BLaER1 treated with 17β-estradiol and CSF1 and Interleukin-3, amounts not matched to agents 10 nM and 100 nM (cell line): ENCODE measurements around the gene REM1.

Experiments
- H3K27ac ChIP-seq, 11 experiments: shearing (Covaris generic); formaldehyde crosslinking; 2 replicates each; pipeline ENCODE4 v1.8.1; 2022
- H3K27me3 ChIP-seq, 11 experiments: shearing (Covaris generic); formaldehyde crosslinking; 2 replicates each; pipeline ENCODE4 v1.8.1; 2022
- H3K36me3 ChIP-seq, 11 experiments: shearing (Covaris generic); formaldehyde crosslinking; 2 replicates each; pipeline ENCODE4 v1.8.1; 2022
- H3K4me1 ChIP-seq, 10 experiments: shearing (Covaris generic); formaldehyde crosslinking; 2 replicates each; pipeline ENCODE4 v1.8.1; 2022
- H3K4me2 ChIP-seq, 11 experiments: shearing (Covaris generic); formaldehyde crosslinking; 2 replicates each; pipeline ENCODE4 v1.8.1; 2022
- H3K4me3 ChIP-seq, 10 experiments: shearing (Covaris generic); formaldehyde crosslinking; 2 replicates each; pipeline ENCODE4 v1.8.1; 2022
- H3K9ac ChIP-seq, 11 experiments: shearing (Covaris generic); formaldehyde crosslinking; 2 replicates each; pipeline ENCODE4 v1.8.1; 2022
- H3K9me3 ChIP-seq, 11 experiments: shearing (Covaris generic); formaldehyde crosslinking; replicated peaks in 1 of 11; 2 replicates each; pipeline ENCODE4 v1.8.1; 2022
- H4K20me1 ChIP-seq, 11 experiments: shearing (Covaris generic); formaldehyde crosslinking; 2 replicates each; pipeline ENCODE4 v1.8.1; 2022
- Cebpa-rat ChIP-seq, 11 experiments: shearing (Covaris generic); IDR thresholded peaks; 2 replicates each; pipeline ENCODE4 v1.8.1; 2022

REM1 gene

GRCh38 chr20:31475472-31476293 is 595 bp downstream of the REM1 start:
- Histone ChIP-seq H3K9me3 (peaks cover 0 to 33% (median 19%) of the 10 kb centered on the region in 11 experiments; a peak in 17 of 22 replicates), H3K4me2 (peak overlapping the region in 1 of 11 experiments; percentile 11; a peak in 2 of 22 replicates), H3K4me1 (peaks cover 0 to 9% (median 0%) of the 10 kb centered on the region in 10 experiments; a peak in 4 of 20 replicates), H3K27ac (no peak overlapping the region), H3K9ac (no peak overlapping the region), H4K20me1 (no peaks in the 10 kb centered on the region), H3K27me3 (peaks cover 26 to 53% (median 43%) of the 10 kb centered on the region in 11 experiments), H3K36me3 (no peaks in the 10 kb centered on the region), H3K4me3 (no peak overlapping the region)
- TF ChIP-seq Cebpa-rat (IDR thresholded peaks at IDR 0.05): no peak

DNA sequence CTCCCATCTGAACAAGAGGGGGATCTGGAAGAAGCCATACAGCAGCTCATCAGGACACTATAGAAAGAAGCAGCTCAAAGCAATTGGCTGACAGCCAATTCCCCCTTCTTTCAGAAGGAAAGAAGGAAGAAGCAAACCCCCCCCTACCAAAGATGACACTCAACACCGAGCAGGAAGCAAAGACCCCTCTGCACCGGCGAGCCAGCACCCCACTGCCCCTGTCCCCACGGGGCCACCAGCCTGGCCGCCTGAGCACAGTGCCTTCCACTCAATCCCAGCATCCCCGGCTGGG is 1.2 kb downstream of the REM1 start:
- Histone ChIP-seq H3K4me2 (no peak overlapping the region), H3K27me3 (peaks cover 26 to 53% (median 43%) of the 10 kb centered on the region in 11 experiments), H4K20me1 (no peaks in the 10 kb centered on the region), H3K4me3 (no peak overlapping the region), H3K9me3 (peaks cover 0 to 33% (median 19%) of the 10 kb centered on the region in 11 experiments; a peak in 17 of 22 replicates), H3K4me1 (peaks cover 0 to 9% (median 0%) of the 10 kb centered on the region in 10 experiments; a peak in 4 of 20 replicates), H3K36me3 (no peaks in the 10 kb centered on the region), H3K27ac (no peak overlapping the region), H3K9ac (no peak overlapping the region)
- TF ChIP-seq Cebpa-rat (IDR thresholded peaks at IDR 0.05): no peak

- no peaks in the 10 kb centered on the region for H3K36me3 ChIP-seq
- H3K4me3 ChIP-seq: no peak overlapping the region
- no peak for TF ChIP-seq Cebpa-rat (IDR thresholded peaks at IDR 0.05)
- H3K9ac ChIP-seq: no peak overlapping the region
- peaks cover 26 to 53% (median 43%) of the 10 kb centered on the region in 11 experiments for H3K27me3 ChIP-seq
- H3K4me2 ChIP-seq: no peak overlapping the region
- H3K4me1 ChIP-seq: peaks cover 0 to 9% (median 0%) of the 10 kb centered on the region in 10 experiments; a peak in 4 of 20 replicates
- H3K27ac ChIP-seq: no peak overlapping the region
- H3K9me3 ChIP-seq: peaks cover 0 to 33% (median 19%) of the 10 kb centered on the region in 11 experiments; a peak in 17 of 22 replicates
- H4K20me1 ChIP-seq: no peaks in the 10 kb centered on the region
These were observed 1.6 kb downstream of the REM1 start for GRCh38 chr20:31476643-31477215.

DNA sequence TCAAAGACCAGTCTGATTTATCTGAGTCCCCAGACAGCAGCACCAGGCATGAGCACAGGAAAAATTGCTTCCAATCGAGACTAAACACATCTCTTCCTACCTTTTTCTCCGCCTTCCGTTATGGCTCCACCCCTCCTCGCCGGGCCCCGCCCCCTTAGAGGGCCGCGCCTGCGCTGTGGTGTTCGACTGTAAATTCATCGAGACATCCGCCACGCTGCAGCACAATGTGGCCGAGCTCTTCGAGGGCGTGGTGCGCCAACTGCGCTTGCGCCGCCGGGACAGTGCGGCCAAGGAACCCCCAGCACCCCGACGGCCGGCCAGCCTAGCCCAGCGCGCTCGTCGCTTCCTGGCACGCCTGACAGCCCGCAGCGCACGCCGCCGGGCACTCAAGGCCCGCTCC is 8.9 kb downstream of the REM1 start:
- Histone ChIP-seq H3K9ac (no peak overlapping the region), H3K4me3 (no peak overlapping the region), H3K36me3 (no peaks in the 10 kb centered on the region), H4K20me1 (no peaks in the 10 kb centered on the region), H3K27me3 (no peaks in the 10 kb centered on the region; a peak in 1 of 22 replicates), H3K4me1 (peaks cover 0 to 7% (median 1%) of the 10 kb centered on the region in 10 experiments; a peak in 4 of 20 replicates), H3K9me3 (peaks cover 0 to 9% (median 3%) of the 10 kb centered on the region in 11 experiments; a peak in 5 of 22 replicates), H3K27ac (no peak overlapping the region), H3K4me2 (no peak overlapping the region)
- no peak for TF ChIP-seq Cebpa-rat (IDR thresholded peaks at IDR 0.05)

- H3K4me3 ChIP-seq: peak overlapping the region in 1 of 10 experiments; percentile 26; a peak in 1 of 20 replicates
These were observed 10.6 kb downstream of the REM1 start for GRCh38 chr20:31485450-31486339.

DNA sequence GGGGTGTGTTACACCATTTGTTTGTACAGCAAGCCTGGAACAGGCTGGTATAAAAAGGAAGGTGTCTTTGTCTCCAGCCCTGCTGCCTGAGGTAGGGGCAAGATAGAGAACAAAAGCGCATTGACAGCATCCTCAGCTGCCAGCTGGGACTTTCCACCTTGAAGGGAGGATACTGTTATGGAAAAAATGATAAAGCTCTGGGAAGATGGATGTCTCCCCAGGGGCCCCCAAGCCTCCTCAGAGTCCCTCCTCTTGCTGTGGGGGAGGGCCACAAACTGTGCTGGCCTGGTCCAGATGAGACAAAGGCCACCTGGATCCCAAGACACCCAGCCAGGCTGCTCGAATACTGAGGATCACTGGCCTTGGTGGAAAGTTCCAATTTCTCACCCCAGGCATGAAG is 13.0 kb downstream of the REM1 start:
- Histone ChIP-seq H3K27me3 (no peaks in the 10 kb centered on the region; a peak in 1 of 22 replicates), H4K20me1 (no peaks in the 10 kb centered on the region), H3K4me2 (no peak overlapping the region)

More at GRCh38 chr20:31485450-31486339, 10.6 kb downstream of the REM1 start:
- H3K4me1 ChIP-seq: peaks cover 0 to 7% (median 1%) of the 10 kb centered on the region in 10 experiments; a peak in 4 of 20 replicates
- no peak for TF ChIP-seq Cebpa-rat (IDR thresholded peaks at IDR 0.05)
- H3K27me3 ChIP-seq: no peaks in the 10 kb centered on the region; a peak in 1 of 22 replicates
- H4K20me1 ChIP-seq: no peaks in the 10 kb centered on the region
- peak overlapping the region; percentile 12 to 56 (median 29); a peak in 10 of 22 replicates for H3K4me2 ChIP-seq
- H3K27ac ChIP-seq: no peak overlapping the region
- H3K36me3 ChIP-seq: no peaks in the 10 kb centered on the region
- H3K9me3 ChIP-seq: peaks cover 0 to 9% (median 3%) of the 10 kb centered on the region in 11 experiments; a peak in 5 of 22 replicates
- peak overlapping the region in 1 of 11 experiments; percentile 44; a peak in 2 of 22 replicates for H3K9ac ChIP-seq

GRCh38 chr20:31489152-31489551 is 14.1 kb downstream of the REM1 start:
- no peak for TF ChIP-seq Cebpa-rat (IDR thresholded peaks at IDR 0.05)
- H3K9me3 ChIP-seq: peaks cover 0 to 6% (median 3%) of the 10 kb centered on the region in 11 experiments; a peak in 5 of 22 replicates
- no peaks in the 10 kb centered on the region for H4K20me1 ChIP-seq
- no peak overlapping the region for H3K9ac ChIP-seq
- no peak overlapping the region for H3K4me2 ChIP-seq
- H3K27me3 ChIP-seq: no peaks in the 10 kb centered on the region; a peak in 1 of 22 replicates
- no peak overlapping the region for H3K4me3 ChIP-seq
- peaks cover 0 to 10% (median 6%) of the 10 kb centered on the region in 10 experiments; a peak in 4 of 20 replicates for H3K4me1 ChIP-seq
- H3K36me3 ChIP-seq: no peaks in the 10 kb centered on the region
- no peak overlapping the region for H3K27ac ChIP-seq

More for the DNA sequence above, 13.0 kb downstream of the REM1 start:
- Histone ChIP-seq H3K36me3 (no peaks in the 10 kb centered on the region), H3K27ac (no peak overlapping the region), H3K4me3 (no peak overlapping the region), H3K9me3 (peaks cover 0 to 9% (median 3%) of the 10 kb centered on the region in 11 experiments; a peak in 5 of 22 replicates), H3K4me1 (peaks cover 0 to 9% (median 6%) of the 10 kb centered on the region in 10 experiments; a peak in 4 of 20 replicates), H3K9ac (no peak overlapping the region)
- TF ChIP-seq Cebpa-rat (IDR thresholded peaks at IDR 0.05): no peak

- Histone ChIP-seq H3K27me3 (no peaks in the 10 kb centered on the region), H3K9me3 (no peaks in the 10 kb centered on the region; a peak in 1 of 22 replicates), H3K27ac (no peak overlapping the region), H3K4me2 (no peak overlapping the region), H3K4me3 (no peak overlapping the region), H3K4me1 (peaks cover 0 to 8% (median 4%) of the 10 kb centered on the region in 10 experiments; a peak in 4 of 20 replicates), H3K9ac (no peak overlapping the region), H4K20me1 (no peaks in the 10 kb centered on the region), H3K36me3 (no peaks in the 10 kb centered on the region)
- TF ChIP-seq Cebpa-rat (IDR thresholded peaks at IDR 0.05): no peak
These were observed 15.7 kb downstream of the REM1 start for GRCh38 chr20:31490752-31491151.
